SU-DHL-6 (cell line): Measurements from ENCODE around the gene RPL35A.

Experiments used
- EZH2phosphoT487 ChIP-seq: fragments of 200-600 bp; sonication (generic), shearing (Covaris generic); conservative IDR thresholded peaks from 2 replicates; pipeline ENCODE4 v1.6.1; 2018; ENCODE audit warnings: mild to moderate bottlenecking, antibody characterized with exemption, low read length, moderate library complexity, mixed read lengths
- TF ChIP-seq, protein P1 (sequence below): fragments of 200-600 bp; sonication (generic); IDR thresholded peaks from one replicate; pipeline ENCODE4 v1.5.1; 2017; ENCODE audit warnings: antibody characterized with exemption, mild to moderate bottlenecking, low read length, moderate library complexity; ENCODE audit not compliant: insufficient read depth, poor library complexity, severe bottlenecking

DNA sequence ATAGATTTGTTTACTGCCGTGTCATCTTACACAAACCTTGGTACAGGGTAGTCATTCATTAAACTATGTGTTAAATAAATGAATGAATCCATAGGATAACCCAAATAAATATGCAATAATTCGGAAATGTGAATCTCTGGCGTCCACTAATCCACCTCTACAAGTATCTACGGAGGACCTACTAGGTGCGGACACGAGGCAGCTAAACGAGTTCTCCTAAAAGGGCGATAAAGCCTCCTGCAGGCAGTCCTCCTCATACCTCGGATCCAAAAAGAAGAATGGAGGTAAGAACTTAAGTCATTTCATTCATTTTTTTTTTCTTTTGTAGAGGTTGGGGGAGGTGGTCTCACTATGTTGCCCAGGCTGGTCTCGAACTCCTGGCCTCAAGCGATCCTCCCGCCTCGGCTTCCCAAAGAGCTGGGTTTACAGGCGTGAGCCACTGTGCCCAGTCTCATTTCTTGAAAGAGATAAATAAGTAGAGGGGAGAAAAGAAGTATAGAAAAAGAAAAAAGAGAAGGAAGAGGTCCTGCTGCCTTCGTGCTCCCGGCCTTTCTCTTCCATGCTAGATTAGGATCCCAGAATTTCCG lies 706 bp upstream of the RPL35A start:
- TF ChIP-seq, protein P1, sequence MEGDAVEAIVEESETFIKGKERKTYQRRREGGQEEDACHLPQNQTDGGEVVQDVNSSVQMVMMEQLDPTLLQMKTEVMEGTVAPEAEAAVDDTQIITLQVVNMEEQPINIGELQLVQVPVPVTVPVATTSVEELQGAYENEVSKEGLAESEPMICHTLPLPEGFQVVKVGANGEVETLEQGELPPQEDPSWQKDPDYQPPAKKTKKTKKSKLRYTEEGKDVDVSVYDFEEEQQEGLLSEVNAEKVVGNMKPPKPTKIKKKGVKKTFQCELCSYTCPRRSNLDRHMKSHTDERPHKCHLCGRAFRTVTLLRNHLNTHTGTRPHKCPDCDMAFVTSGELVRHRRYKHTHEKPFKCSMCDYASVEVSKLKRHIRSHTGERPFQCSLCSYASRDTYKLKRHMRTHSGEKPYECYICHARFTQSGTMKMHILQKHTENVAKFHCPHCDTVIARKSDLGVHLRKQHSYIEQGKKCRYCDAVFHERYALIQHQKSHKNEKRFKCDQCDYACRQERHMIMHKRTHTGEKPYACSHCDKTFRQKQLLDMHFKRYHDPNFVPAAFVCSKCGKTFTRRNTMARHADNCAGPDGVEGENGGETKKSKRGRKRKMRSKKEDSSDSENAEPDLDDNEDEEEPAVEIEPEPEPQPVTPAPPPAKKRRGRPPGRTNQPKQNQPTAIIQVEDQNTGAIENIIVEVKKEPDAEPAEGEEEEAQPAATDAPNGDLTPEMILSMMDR, result no peak
- TF ChIP-seq EZH2phosphoT487, result no peak
